ENCODE results near the gene SNX32. TPM values are rescaled to one million over a fixed set of nuclear protein-coding genes. Genes with fewer than 3 reads are reported as not detected.

Gene SNX32
- total and polyA plus RNA-seq, 2 donors (not counting 3 experiments of a cell fraction or from before 2014, with no cell fraction given) = 0.19 TPM; not detected in 1

GRCh38 chr11:65814986-65815565 lies 18.7 kb upstream of the SNX32 start:
- no peaks in the 10 kb centered on the region for H3K9me1 ChIP-seq (replicated peaks; ENCODE audit: control insufficient read depth, extremely low read depth, insufficient read depth, low read length)

More at GRCh38 chr11:65814986-65815565, 18.7 kb upstream of the SNX32 start:
- Histone ChIP-seq H3K79me2 (ENCODE audit: control insufficient read depth, insufficient read depth, low read length) (no peaks in the 10 kb centered on the region), H3K27me3 (ENCODE audit: control insufficient read depth in 2 of 2, insufficient read depth in 2 of 2, low read length in 2 of 2) (peaks cover 7% of the 10 kb centered on the region in 2 experiments), H3K4me1 (ENCODE audit: control insufficient read depth, extremely low read depth, insufficient read depth, low read length) (no peaks in the 10 kb centered on the region), H3K36me3 (ENCODE audit: control insufficient read depth in 2 of 2, extremely low read depth in 1 of 2, insufficient read depth in 2 of 2, low read length in 2 of 2) (no peaks in the 10 kb centered on the region), H3K9me3 (replicated peaks; ENCODE audit: control insufficient read depth, insufficient read depth, low read length) (no peaks in the 10 kb centered on the region), H3K4me3 (replicated peaks in 1 of 3; ENCODE audit: insufficient read depth in 1 of 3, low read depth in 1 of 3, low read length in 3 of 3) (no peak overlapping the region), H2AFZ (ENCODE audit: low read depth, low read length) (no peak overlapping the region), H3K27ac (ENCODE audit: insufficient read depth, low read depth, low read length) (no peak overlapping the region), H3K9ac (replicated peaks; ENCODE audit: extremely low read depth, insufficient read depth, low read length) (no peak overlapping the region), H3K4me2 (ENCODE audit: insufficient read depth, low read length) (no peak overlapping the region), H4K20me1 (replicated peaks; ENCODE audit: control insufficient read depth, extremely low read depth, insufficient read depth, low read length) (no peaks in the 10 kb centered on the region)
- no TSS peak for BruUV-seq (replicated peaks)
- TF ChIP-seq GATA2 (IDR thresholded peaks at IDR 0.05; ENCODE audit: insufficient read depth, insufficient read length, low read depth, low read length) (no peak), MYC (IDR thresholded peaks at IDR 0.05; ENCODE audit: low read depth, low read length) (no peak), POLR2A (IDR thresholded peaks at IDR 0.05; ENCODE audit: low read depth, low read length) (no peak), CTCF (IDR thresholded peaks at IDR 0.05; ENCODE audit: extremely low read depth in 1 of 2, insufficient read depth in 1 of 2, low read depth in 1 of 2, low read length in 2 of 2) (no peak), FOS (IDR thresholded peaks at IDR 0.05; ENCODE audit: borderline replicate concordance, insufficient read depth, low read length) (no peak), POLR2AphosphoS5 (IDR thresholded peaks at IDR 0.05; ENCODE audit: insufficient read depth, low read depth, low read length) (no peak), EZH2 (IDR thresholded peaks at IDR 0.05; ENCODE audit: borderline replicate concordance, low read depth, low read length, severe bottlenecking) (no peak), MAX (IDR thresholded peaks at IDR 0.05; ENCODE audit: insufficient read depth, insufficient read length) (no peak), JUN (IDR thresholded peaks at IDR 0.05; ENCODE audit: borderline replicate concordance, insufficient read depth, insufficient read length, low read depth) (no peak)
- FAIRE-seq = no peak
- dilution Hi-C loops (cut with MboI; ENCODE audit: extremely low pct_ligation_motif_present, low sequenced_read_pairs) (no loop called here), intact Hi-C loops (cut with micrococcal nuclease) (no loop called here)
- DNase-seq (ENCODE audit: low read depth, low spot score) = no peak
- POLR2A ChIA-PET = no interaction called here
- CTCF ChIA-PET = interaction anchor here (6.5 kb wide), 1 partner anchor 36 kb away, joined by 109 read pairs; the partner anchor contains the start of gene AP5B1

All from endothelial cell of umbilical vein (primary cell).